ENCODE data around the gene COX6B1.
A peak's percentile ranks its signal among the peaks of the same experiment; 100 is the strongest.
"Not testable (repeated sequence)": the region's sequence is repeated elsewhere in the genome, so short reads cannot be mapped to it uniquely, and the experiment has no call there.

Gene COX6B1, protein sequence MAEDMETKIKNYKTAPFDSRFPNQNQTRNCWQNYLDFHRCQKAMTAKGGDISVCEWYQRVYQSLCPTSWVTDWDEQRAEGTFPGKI

DNA sequence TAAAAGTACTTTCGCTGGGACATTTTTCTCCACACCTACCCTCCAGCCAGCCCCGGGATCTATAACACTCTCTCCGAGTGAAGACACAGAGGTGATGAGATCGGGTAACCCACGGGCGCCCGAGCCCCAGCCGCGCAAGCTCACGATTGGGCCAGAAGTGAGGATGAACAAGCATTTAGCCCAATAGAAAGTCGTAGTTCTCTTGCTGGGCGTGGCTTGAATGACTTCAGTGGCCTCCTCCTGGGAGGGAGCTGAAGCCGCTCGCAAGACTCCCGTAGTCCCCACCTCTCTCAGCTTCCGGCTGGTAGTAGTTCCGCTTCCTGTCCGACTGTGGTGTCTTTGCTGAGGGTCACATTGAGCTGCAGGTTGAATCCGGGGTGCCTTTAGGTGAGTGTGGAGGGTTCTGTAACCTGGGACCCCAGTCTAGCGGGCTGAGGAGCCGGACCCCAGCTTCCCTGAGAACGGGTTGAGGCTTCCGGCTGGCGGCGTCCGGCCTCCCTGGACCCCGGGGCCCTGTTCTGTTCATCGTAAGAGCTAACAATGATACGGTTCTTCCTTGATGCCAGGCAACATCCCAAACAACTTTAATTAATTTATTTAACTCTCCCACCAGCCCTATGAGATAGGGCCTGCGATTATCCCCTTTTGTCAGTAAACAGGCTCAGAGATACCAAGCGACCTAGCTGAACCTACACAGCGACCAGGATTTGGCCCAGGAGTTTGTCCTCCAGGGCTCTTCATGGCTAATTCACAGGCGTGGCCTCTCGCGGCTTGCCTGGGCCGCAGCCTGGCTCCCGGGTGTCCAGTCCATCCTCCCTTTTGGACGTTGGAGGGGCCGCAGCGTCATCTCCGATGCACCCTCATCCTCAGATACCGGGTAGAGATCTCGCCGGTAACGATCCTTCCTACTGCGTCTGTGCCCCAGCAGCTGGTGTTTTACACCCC, at the start of gene COX6B1:
Gene COX6B1, plus strand, starts transcription at position 307 of the 945 bp plus-strand sequence. CDS start 2,921 bp downstream, outside the sequence.
- TF ChIP-seq CTCF (IDR thresholded peaks at IDR 0.05; ENCODE audit: borderline replicate concordance, insufficient read depth, low read depth, low read length): no peak

DNA sequence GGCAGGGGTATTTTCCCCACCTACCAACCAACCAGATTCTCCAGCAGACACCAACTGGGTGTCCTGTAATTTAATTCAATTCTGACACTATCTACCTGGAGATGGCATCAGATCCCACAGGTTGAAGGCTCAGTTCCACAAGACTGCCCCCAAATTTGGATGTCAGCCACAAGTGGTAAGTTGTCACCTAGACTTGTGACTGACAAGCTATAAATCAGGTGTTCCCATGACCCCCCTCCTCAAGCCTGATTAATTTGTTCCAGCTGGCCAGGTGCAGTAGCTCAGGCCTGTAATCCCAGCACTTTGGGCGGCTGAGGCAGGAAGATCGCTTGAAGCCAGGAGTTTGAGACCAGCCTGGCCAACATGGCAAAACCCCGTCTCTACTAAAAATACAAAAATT, 46.2 kb upstream of the COX6B1 start:
- H3K4me3 ChIP-seq (ENCODE audit: low read depth, low read length): no peak overlapping the region
- no peak for TF ChIP-seq CTCF (IDR thresholded peaks at IDR 0.05; ENCODE audit: borderline replicate concordance, insufficient read depth, low read depth, low read length)

More for the DNA sequence above, at the start of gene COX6B1:
- H3K4me3 ChIP-seq (ENCODE audit: low read depth, low read length): peak within 1 kb of the TSS; percentile 88

DNA sequence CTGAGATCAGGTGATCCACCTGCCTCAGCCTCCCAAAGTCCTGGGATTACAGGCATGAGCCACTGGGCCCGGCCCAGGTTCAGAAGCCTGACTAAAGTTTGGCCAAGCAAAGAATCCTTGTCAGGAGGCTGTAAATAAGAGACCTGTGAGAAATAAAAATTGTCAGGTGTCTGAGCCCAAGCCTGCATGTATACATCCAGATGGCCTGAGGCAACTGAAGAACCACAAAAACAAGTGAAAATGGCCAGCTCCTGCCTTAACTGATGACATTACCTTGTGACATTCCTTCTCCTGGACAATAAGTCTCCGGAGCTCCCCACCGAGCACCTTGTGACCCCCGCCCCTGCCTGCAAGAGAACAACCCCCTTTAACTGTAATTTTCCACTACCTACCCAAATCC, 43.7 kb upstream of the COX6B1 start:
- H3K4me3 ChIP-seq (ENCODE audit: low read depth, low read length): not testable (repeated sequence)

DNA sequence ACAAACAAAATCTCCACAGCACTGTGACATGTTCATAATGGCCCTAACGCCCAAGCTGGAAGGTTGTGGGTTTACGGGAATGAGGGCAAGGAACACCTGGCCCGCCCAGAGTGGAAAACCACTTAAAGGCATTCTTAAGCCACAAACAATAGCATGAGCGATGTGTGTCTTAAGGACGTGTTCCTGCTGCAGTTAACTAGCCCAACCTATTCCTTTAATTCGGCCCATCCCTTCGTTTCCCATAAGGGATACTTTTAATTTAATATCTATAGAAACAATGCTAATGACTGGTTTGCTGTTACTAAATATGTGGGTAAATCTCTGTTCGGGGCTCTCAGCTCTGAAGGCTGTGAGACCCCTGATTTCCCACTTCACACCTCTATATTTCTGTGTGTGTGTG, 41.0 kb upstream of the COX6B1 start:
- not testable (repeated sequence) for H3K4me3 ChIP-seq (ENCODE audit: low read depth, low read length)

- no peak overlapping the region for H3K4me3 ChIP-seq (ENCODE audit: low read depth, low read length)
- TF ChIP-seq CTCF (IDR thresholded peaks at IDR 0.05; ENCODE audit: borderline replicate concordance, insufficient read depth, low read depth, low read length): no peak
Measured at GRCh38 chr19:35607661-35608060, 40.5 kb upstream of the COX6B1 start.

DNA sequence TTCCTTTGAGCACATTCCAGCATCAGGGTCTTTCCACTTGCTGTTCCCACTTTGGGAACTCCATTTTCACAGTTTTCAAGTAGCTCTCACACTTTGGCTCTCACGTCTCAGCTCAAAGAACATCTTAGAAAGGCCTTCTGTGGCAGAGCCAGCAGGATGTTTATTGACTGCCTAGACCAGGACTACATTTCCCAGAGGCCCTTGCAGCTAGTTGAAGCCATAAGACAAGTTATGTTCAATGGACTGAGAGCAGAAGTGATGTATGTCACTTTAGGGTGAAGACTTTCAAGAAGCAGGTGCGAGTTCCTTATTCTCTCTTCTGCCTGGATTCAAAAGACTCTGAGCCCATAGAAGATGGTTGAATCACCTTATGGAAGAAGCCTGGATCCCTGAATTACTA, 39.9 kb upstream of the COX6B1 start:
- TF ChIP-seq CTCF (IDR thresholded peaks at IDR 0.05; ENCODE audit: borderline replicate concordance, insufficient read depth, low read depth, low read length): no peak
- no peak overlapping the region for H3K4me3 ChIP-seq (ENCODE audit: low read depth, low read length)

DNA sequence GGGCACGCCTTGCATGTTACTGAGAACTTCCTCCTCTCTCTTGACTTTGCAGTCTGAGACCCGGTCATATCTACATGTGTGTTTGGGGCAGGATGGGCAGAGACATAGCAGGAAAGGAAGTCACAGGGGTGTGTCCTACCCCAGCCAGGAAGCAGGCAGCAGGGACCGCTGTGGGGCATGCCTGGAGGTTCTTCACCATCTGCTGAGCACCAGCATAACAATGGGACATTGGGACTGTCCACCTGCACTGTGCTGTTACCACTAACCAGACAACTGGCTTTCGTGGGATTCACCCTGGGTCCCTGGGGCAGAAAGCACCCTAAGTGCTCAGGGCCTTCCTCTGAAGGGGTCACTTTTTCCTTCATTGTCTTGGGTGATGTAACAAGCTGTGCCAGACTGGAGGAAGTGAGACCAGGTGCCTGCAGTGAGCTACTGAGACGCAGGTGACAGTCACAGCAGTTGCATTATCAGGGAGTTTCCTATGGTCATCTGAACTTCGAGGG, 38.2 kb upstream of the COX6B1 start:
- H3K4me3 ChIP-seq (ENCODE audit: low read depth, low read length): no peak overlapping the region
- no peak for TF ChIP-seq CTCF (IDR thresholded peaks at IDR 0.05; ENCODE audit: borderline replicate concordance, insufficient read depth, low read depth, low read length)

DNA sequence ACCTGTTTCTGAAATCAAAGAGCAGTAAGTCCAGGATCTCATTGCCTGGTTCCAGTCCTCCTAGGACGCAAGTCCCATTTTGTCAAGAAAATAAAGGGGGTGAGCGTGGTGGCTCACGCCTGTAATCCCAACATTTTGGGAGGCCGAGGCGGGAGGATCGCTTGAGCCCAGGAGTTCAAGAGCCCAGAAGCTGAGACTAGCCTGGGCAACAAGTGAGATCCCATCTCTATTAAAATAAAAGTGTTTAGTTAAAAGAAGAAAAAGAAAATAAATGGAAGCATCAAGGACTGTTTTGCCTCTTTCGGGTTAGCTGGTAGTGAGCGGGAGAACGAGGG, 35.9 kb upstream of the COX6B1 start:
- TF ChIP-seq CTCF (IDR thresholded peaks at IDR 0.05; ENCODE audit: borderline replicate concordance, insufficient read depth, low read depth, low read length): no peak
- peak overlapping the region; percentile 71 for H3K4me3 ChIP-seq (ENCODE audit: low read depth, low read length)

All from GM12875 (cell line).